H9 (cell line): Measurements from ENCODE around the gene FMNL1. TPM values are rescaled to one million over a fixed set of nuclear protein-coding genes. Genes with fewer than 3 reads are reported as not detected.

Source experiments
- DNase-seq: peaks from one replicate; pipeline ENCODE4 v3.0.0-alpha.2; 2017
- H2AFZ ChIP-seq: one replicate; pipeline ENCODE4 v1.6.1; 2013; ENCODE audit warnings: mild to moderate bottlenecking, low read length, control low read depth, moderate library complexity
- H2AK5ac ChIP-seq: 2 replicates; pipeline ENCODE4 v1.6.1; 2013; ENCODE audit warnings: low read length, control low read depth, mixed read lengths; ENCODE audit not compliant: insufficient read length
- H2BK120ac ChIP-seq: one replicate; pipeline ENCODE4 v1.6.1; 2013; ENCODE audit warnings: low read depth, mild to moderate bottlenecking, low read length, control low read depth, inconsistent platforms; ENCODE audit not compliant: poor library complexity, severe bottlenecking
- H2BK12ac ChIP-seq: 2 replicates; pipeline ENCODE4 v1.6.1; 2013; ENCODE audit warnings: low read length, control low read depth, mixed read lengths, low read depth; ENCODE audit not compliant: insufficient read length
- H2BK15ac ChIP-seq: 2 replicates; pipeline ENCODE4 v1.6.1; 2013; ENCODE audit warnings: low read depth, low read length, control low read depth
- H2BK20ac ChIP-seq: one replicate; pipeline ENCODE4 v1.6.1; 2013; ENCODE audit warnings: low read depth, mild to moderate bottlenecking, low read length, control low read depth, inconsistent platforms; ENCODE audit not compliant: poor library complexity, severe bottlenecking
- H2BK5ac ChIP-seq: 2 replicates; pipeline ENCODE4 v1.6.1; 2013; ENCODE audit warnings: low read length, control low read depth, mixed read lengths; ENCODE audit not compliant: insufficient read length
- H3K14ac ChIP-seq: 2 replicates; pipeline ENCODE4 v1.6.1; 2013; ENCODE audit warnings: low read length, control low read depth; ENCODE audit not compliant: insufficient read depth
- H3K18ac ChIP-seq: 2 replicates; pipeline ENCODE4 v1.6.1; 2013; ENCODE audit warnings: low read depth, mild to moderate bottlenecking, mixed read lengths, low read length, control low read depth; ENCODE audit not compliant: insufficient read length
- H3K23ac ChIP-seq: 2 replicates; pipeline ENCODE4 v1.6.1; 2013; ENCODE audit warnings: low read length, control low read depth, mixed read lengths, low read depth; ENCODE audit not compliant: insufficient read length
- H3K23me2 ChIP-seq: 2 replicates; pipeline ENCODE4 v1.6.1; 2013; ENCODE audit warnings: low read depth, mild to moderate bottlenecking, mixed read lengths, low read length, control low read depth; ENCODE audit not compliant: insufficient read length, poor library complexity, severe bottlenecking
- H3K27ac ChIP-seq: 2 replicates; pipeline ENCODE4 v1.5.1; 2013; ENCODE audit warnings: low read length, control low read depth, mixed read lengths, low read depth; ENCODE audit not compliant: insufficient read length
- H3K27me3 ChIP-seq: 2 replicates; pipeline ENCODE4 v1.6.1; 2013; ENCODE audit warnings: low read length, control low read depth, inconsistent platforms; ENCODE audit not compliant: insufficient read depth
- H3K4ac ChIP-seq: 2 replicates; pipeline ENCODE4 v1.6.1; 2013; ENCODE audit warnings: low read depth, mild to moderate bottlenecking, control low read depth, inconsistent platforms, low read length, moderate library complexity
- H3K4me1 ChIP-seq: 2 replicates; pipeline ENCODE4 v1.6.1; 2013; ENCODE audit warnings: low read length, control low read depth, inconsistent platforms; ENCODE audit not compliant: insufficient read depth
- H3K4me2 ChIP-seq: 2 replicates; pipeline ENCODE4 v1.6.1; 2013; ENCODE audit warnings: low read length, control low read depth, mixed read lengths; ENCODE audit not compliant: insufficient read length, insufficient read depth
- H3K56ac ChIP-seq: 2 replicates; pipeline ENCODE4 v1.6.1; 2013; ENCODE audit warnings: low read depth, mild to moderate bottlenecking, mixed read lengths, low read length, control low read depth; ENCODE audit not compliant: insufficient read length
- H3K79me1 ChIP-seq: 2 replicates; pipeline ENCODE4 v1.6.1; 2013; ENCODE audit warnings: low read depth, mild to moderate bottlenecking, moderate library complexity, low read length, control low read depth, inconsistent platforms; ENCODE audit not compliant: insufficient read depth, poor library complexity, severe bottlenecking
- H3K79me2 ChIP-seq: 2 replicates; pipeline ENCODE4 v1.6.1; 2013; ENCODE audit warnings: low read length, control low read depth, inconsistent platforms; ENCODE audit not compliant: insufficient read depth
- H3K9ac ChIP-seq: 2 replicates; pipeline ENCODE4 v1.6.1; 2013; ENCODE audit warnings: low read length, control low read depth, mixed read lengths; ENCODE audit not compliant: insufficient read length; ENCODE audit errors: extremely low read depth
- H3K9me3 ChIP-seq: one replicate; pipeline ENCODE4 v1.6.1; 2013; ENCODE audit warnings: low read depth, low read length, inconsistent platforms; ENCODE audit not compliant: control insufficient read depth
- H3T11ph ChIP-seq: one replicate; pipeline ENCODE4 v1.6.1; 2013; ENCODE audit warnings: mild to moderate bottlenecking, low read length, control low read depth, inconsistent platforms
- H4K20me1 ChIP-seq: one replicate; pipeline ENCODE4 v1.6.1; 2013; ENCODE audit not compliant: control insufficient read depth, insufficient read length, insufficient read depth
- H4K5ac ChIP-seq: 2 replicates; pipeline ENCODE4 v1.6.1; 2013; ENCODE audit warnings: low read depth, mild to moderate bottlenecking, mixed read lengths, low read length, control low read depth; ENCODE audit not compliant: insufficient read length
- H4K8ac ChIP-seq: replicated peaks from 2 replicates; pipeline ENCODE4 v1.6.1; 2013; ENCODE audit warnings: low read length, control low read depth, mixed read lengths, low read depth; ENCODE audit not compliant: insufficient read length
- H4K91ac ChIP-seq: 2 replicates; pipeline ENCODE4 v1.6.1; 2013; ENCODE audit warnings: low read depth, mild to moderate bottlenecking, moderate library complexity, mixed read lengths, low read length, control low read depth; ENCODE audit not compliant: insufficient read length
- H3K27ac Mint-ChIP-seq, 3 experiments: 2 replicates in 2 of 3; 3 replicates in 1 of 3; pipeline ENCODE4 v1.8.0; 2020 to 2021; ENCODE audit warnings: mixed read lengths in 3 of 3, mild to moderate bottlenecking in 1 of 3, moderate library complexity in 1 of 3
- H3K27me3 Mint-ChIP-seq: 2 replicates; pipeline ENCODE4 v1.8.0; 2021; ENCODE audit warnings: low read depth, mild to moderate bottlenecking, moderate library complexity, mixed read lengths
- H3K36me3 Mint-ChIP-seq, 3 experiments: 2 replicates in 2 of 3; 3 replicates in 1 of 3; pipeline ENCODE4 v1.8.0; 2020 to 2021; ENCODE audit warnings: low read depth in 3 of 3, mixed read lengths in 3 of 3; ENCODE audit not compliant: insufficient read depth in 1 of 3
- H3K4me1 Mint-ChIP-seq, 2 experiments: 2 replicates each; pipeline ENCODE4 v1.8.0; 2020; ENCODE audit warnings: mixed read lengths in 2 of 2
- H3K4me3 Mint-ChIP-seq, 2 experiments: 2 replicates in 1 of 2; 3 replicates in 1 of 2; pipeline ENCODE4 v1.8.0; 2020 to 2021; ENCODE audit warnings: mild to moderate bottlenecking in 2 of 2, mixed read lengths in 2 of 2, moderate library complexity in 1 of 2
- H3K9me3 Mint-ChIP-seq, 2 experiments: 2 replicates in 1 of 2; 3 replicates in 1 of 2; pipeline ENCODE4 v1.8.0; 2020; ENCODE audit warnings: mild to moderate bottlenecking in 2 of 2, mixed read lengths in 2 of 2, moderate library complexity in 1 of 2
- CTCF ChIP-seq: fragments of 200-600 bp; sonication (generic); conservative IDR thresholded peaks from 3 replicates; pipeline ENCODE4 v1.8.0; 2021; ENCODE audit warnings: antibody characterized with exemption, mild to moderate bottlenecking
- WGBS: extraction: QIAGEN DNeasy Blood & Tissue Kit; methylation state at CpG from one replicate; pipeline ENCODE4 v1.1.7; 2013; ENCODE audit warnings: missing lambda C conversion rate, low lambda C conversion rate, mixed read lengths; ENCODE audit not compliant: insufficient read length; ENCODE audit errors: extremely low coverage; 5-methylcytosine and 5-hydroxymethylcytosine counted together
- total RNA-seq: library from RNA; stranded (reverse); gene quantifications from 2 replicates; pipeline ENCODE4 v1.2.1, GENCODE V29; 2021

Gene FMNL1
- total RNA-seq, 1 experiment from 2014 or later, result 6.9 TPM

GRCh38 chr17:45257115-45257514 lies 35.4 kb downstream of the FMNL1 start:
- H4K20me1 ChIP-seq, result no peaks in the 10 kb centered on the region
- no peak overlapping the region for H2AK5ac ChIP-seq
- H3K27ac ChIP-seq, result no peak overlapping the region
- no peak overlapping the region for H3K23ac ChIP-seq
- Mint-ChIP-seq H3K4me3 (no peak overlapping the region; a peak in 1 of 5 replicates), H3K27me3 (peaks cover 29% of the 10 kb centered on the region), H3K4me1 (peaks cover 33 to 37% of the 10 kb centered on the region in 2 experiments), H3K36me3 (peaks cover 0 to 6% (median 0%) of the 10 kb centered on the region in 3 experiments; a peak in 1 of 7 replicates), H3K27ac (no peak overlapping the region; a peak in 1 of 7 replicates), H3K9me3 (no peaks in the 10 kb centered on the region)
- no peak overlapping the region for H4K5ac ChIP-seq
- no CpG with 5 or more reads among the region's 16 CpGs for WGBS
- no peaks in the 10 kb centered on the region for H3K27me3 ChIP-seq
- peaks cover 4% of the 10 kb centered on the region; the same call in 1 of the 2 replicates for H3K4me1 ChIP-seq
- no peak overlapping the region for H3K4me2 ChIP-seq
- H3K56ac ChIP-seq, result no peak overlapping the region
- H2BK15ac ChIP-seq, result no peak overlapping the region
- no peak overlapping the region for H3T11ph ChIP-seq
- H2BK120ac ChIP-seq, result no peak overlapping the region
- no peak overlapping the region for H2BK5ac ChIP-seq
- H3K79me1 ChIP-seq, result no peaks in the 10 kb centered on the region
- peak; percentile 43 for DNase-seq
- no peak overlapping the region for H4K8ac ChIP-seq
- H3K9me3 ChIP-seq, result no peaks in the 10 kb centered on the region
- H4K91ac ChIP-seq, result no peak overlapping the region
- H3K4ac ChIP-seq, result no peak overlapping the region
- TF ChIP-seq CTCF, result no peak
- H3K23me2 ChIP-seq, result peaks cover 6% of the 10 kb centered on the region
- no peak overlapping the region for H2BK12ac ChIP-seq
- no peak overlapping the region for H3K18ac ChIP-seq
- no peaks in the 10 kb centered on the region for H3K79me2 ChIP-seq
- no peak overlapping the region for H2BK20ac ChIP-seq
- no peak overlapping the region for H2AFZ ChIP-seq
- H3K9ac ChIP-seq, result no peak overlapping the region
- H3K14ac ChIP-seq, result no peak overlapping the region
